ENCODE results near the gene EIF4G3. TPM values are rescaled to one million over a fixed set of nuclear protein-coding genes. Genes with fewer than 3 reads are reported as not detected.
"Not testable (repeated sequence)": the region's sequence is repeated elsewhere in the genome, so short reads cannot be mapped to it uniquely, and the experiment has no call there.

EIF4G3 gene
- total RNA-seq, 2 experiments from 2014 or later = 37.9 to 41.2 TPM

DNA sequence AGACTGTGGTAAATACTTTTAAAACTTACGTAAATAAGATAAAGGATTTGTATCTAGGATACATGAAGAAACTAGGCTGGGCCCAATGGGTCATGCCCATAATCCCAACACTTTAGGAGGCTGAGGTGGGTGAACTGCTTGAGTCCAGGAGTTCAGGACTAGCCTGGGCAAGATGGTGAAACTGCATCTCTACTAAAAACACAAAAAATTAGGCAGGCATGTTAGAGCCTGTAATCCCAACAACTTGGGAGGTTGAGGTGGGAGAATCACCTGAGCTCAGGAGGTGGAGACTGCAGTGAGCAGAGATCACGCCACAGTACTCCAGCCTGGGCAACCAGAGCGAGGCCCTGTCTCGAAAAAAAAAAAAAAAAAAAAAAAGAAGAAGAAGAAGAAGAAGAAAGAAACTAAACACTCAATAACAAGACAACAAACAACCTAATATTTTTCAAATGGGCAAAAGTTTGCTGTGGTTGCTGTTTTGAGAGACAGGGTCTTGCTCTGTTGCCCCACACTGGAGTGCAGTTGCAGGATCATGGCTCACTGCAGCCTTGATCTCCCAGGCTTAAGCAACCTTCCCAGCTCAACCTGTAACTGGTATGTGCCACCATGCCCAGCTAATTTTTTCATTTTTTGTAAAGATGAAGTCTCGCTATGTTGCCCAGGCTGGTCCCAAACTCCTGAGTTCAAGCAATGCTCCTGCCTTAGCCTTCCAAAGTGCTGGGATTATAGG is 78.3 kb downstream of the EIF4G3 start:
- Mint-ChIP-seq H3K4me1 (ENCODE audit: low read depth) (no peaks in the 10 kb centered on the region), H3K9me3 (ENCODE audit: insufficient read depth) (peaks cover 3% of the 10 kb centered on the region), H3K36me3 (ENCODE audit: low read depth) (peaks cover 34% of the 10 kb centered on the region), H3K27ac (no peak overlapping the region), H3K27me3 (ENCODE audit: low read depth) (no peaks in the 10 kb centered on the region), H3K4me3 (no peak overlapping the region)
- ATAC-seq = no peak
- DNase-seq = no peak
- CTCF ChIA-PET = no interaction called here
- POLR2A ChIA-PET = no interaction called here

DNA sequence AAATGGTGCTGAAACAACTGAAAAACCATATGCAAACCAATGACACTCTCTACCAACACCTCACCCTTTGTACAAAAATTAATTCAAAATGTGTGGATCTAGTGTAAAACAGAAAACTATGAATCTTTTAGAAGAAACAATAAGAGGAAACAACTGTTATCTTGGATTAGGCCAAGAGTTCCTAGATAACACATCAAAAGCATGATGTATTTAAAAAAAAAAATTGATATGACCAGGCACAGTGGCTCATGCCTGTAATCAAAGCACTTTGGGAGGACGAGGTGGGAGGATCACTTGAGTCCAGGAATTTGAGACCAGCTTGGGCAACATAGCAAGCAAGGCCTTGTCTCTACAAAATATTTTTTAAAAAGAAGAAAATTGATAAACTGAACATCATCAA is 79.0 kb downstream of the EIF4G3 start:
- no peak overlapping the region for H3K4me3 Mint-ChIP-seq
- no peak for ATAC-seq
- no peak overlapping the region for H3K27ac Mint-ChIP-seq
- ChIA-PET CTCF (no interaction called here), POLR2A (no interaction called here)
- H3K36me3 Mint-ChIP-seq (ENCODE audit: low read depth) = peaks cover 38% of the 10 kb centered on the region
- H3K9me3 Mint-ChIP-seq (ENCODE audit: insufficient read depth) = peaks cover 3% of the 10 kb centered on the region
- DNase-seq = no peak
- no peaks in the 10 kb centered on the region for H3K27me3 Mint-ChIP-seq (ENCODE audit: low read depth)
- no peaks in the 10 kb centered on the region for H3K4me1 Mint-ChIP-seq (ENCODE audit: low read depth)

DNA sequence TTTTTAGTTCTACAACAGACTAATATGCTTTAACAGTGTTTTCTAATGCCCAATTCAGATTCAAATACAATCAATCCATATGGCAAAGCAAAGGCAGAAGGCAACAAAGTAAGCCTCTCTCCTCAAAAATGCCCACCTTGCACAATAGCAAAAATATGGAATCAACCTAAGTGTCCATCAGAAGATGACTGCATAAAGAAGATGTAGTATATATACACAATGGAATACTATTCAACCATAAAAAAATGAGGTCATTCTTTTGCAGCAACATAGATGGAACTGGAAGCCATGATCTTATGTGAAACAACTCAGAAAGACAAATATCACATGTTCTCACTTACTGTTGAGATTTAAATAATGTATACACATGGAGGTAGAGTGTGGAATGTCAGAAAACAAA is 80.7 kb downstream of the EIF4G3 start:
- ATAC-seq (no peak), DNase-seq (no peak)
- Mint-ChIP-seq H3K4me3 (no peak overlapping the region), H3K4me1 (ENCODE audit: low read depth) (no peaks in the 10 kb centered on the region), H3K27me3 (ENCODE audit: low read depth) (no peaks in the 10 kb centered on the region), H3K36me3 (ENCODE audit: low read depth) (peaks cover 44% of the 10 kb centered on the region), H3K9me3 (ENCODE audit: insufficient read depth) (peaks cover 3% of the 10 kb centered on the region), H3K27ac (no peak overlapping the region)
- POLR2A ChIA-PET = no interaction called here
- CTCF ChIA-PET = no interaction called here

DNA sequence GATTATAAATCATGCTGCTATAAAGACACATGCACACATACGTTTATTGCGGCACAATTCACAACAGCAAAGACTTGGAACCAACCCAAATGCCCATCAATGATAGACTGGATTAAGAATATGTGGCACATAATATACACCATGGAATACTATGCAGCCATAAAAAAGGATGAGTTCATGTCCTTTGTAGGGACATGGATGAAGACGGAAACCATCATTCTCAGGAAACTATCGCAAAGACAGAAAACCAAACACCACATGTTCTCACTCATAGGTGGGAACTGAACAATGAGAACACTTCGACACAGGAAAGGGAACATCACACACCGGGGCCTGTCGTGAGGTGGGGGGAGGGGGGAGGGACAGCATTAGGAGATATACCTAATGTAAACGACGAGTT is 82.4 kb downstream of the EIF4G3 start:
- peaks cover 39% of the 10 kb centered on the region for H3K36me3 Mint-ChIP-seq (ENCODE audit: low read depth)
- CTCF ChIA-PET; H3K27me3 Mint-ChIP-seq (ENCODE audit: low read depth); DNase-seq; H3K9me3 Mint-ChIP-seq (ENCODE audit: insufficient read depth); H3K27ac Mint-ChIP-seq; H3K4me3 Mint-ChIP-seq; ATAC-seq; POLR2A ChIA-PET: not testable (repeated sequence)
- peaks cover 13% of the 10 kb centered on the region for H3K4me1 Mint-ChIP-seq (ENCODE audit: low read depth)

DNA sequence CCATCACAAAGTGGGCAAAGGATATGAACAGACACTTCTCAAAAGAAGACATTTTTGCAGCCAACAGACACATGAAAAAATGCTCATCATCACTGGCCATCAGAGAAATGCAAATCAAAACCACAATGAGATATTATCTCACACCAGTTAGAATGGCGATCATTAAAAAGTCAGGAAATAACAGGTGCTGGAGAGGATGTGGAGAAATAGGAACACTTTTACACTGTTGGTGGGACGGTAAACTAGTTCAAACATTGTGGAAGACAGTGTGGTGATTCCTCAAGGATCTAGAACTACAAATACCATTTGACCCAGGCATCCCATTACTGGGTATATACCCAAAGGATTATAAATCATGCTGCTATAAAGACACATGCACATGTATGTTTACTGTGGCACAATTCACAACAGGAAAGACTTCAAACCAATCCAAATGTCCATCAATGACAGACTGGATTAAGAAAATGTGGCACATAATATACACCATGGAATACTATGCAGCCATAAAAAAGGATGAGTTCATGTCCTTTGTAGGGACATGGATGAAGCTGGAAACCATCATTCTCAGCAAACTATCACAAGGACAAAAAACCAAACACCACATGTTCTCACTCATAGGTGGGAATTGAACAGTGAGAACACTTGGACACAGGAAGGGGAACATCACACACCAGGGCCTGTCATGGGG is 83.3 kb downstream of the EIF4G3 start:
- H3K4me3 Mint-ChIP-seq; ATAC-seq; DNase-seq; H3K9me3 Mint-ChIP-seq (ENCODE audit: insufficient read depth); CTCF ChIA-PET; H3K27me3 Mint-ChIP-seq (ENCODE audit: low read depth); H3K27ac Mint-ChIP-seq; POLR2A ChIA-PET: not testable (repeated sequence)
- Mint-ChIP-seq H3K36me3 (ENCODE audit: low read depth) (peaks cover 36% of the 10 kb centered on the region), H3K4me1 (ENCODE audit: low read depth) (peaks cover 17% of the 10 kb centered on the region)

DNA sequence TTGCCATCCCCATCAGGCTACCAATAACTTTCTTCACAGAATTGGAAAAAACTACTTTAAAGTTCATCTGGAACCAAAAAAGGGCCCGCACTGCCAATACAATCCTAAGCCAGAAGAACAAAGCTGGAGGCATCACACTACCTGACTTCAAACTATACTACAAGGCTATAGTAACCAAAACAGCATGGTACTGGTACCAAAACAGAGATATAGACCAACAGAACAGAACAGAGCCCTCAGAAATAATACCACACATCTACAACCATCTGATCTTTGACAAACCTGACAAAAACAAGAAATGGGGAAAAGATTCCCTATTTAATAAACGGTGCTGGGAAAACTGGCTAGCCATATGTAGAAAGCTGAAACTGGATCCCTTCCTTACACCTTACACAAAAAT is 84.2 kb downstream of the EIF4G3 start:
- peaks cover 17% of the 10 kb centered on the region for H3K4me1 Mint-ChIP-seq (ENCODE audit: low read depth)
- ATAC-seq; DNase-seq; H3K4me3 Mint-ChIP-seq; CTCF ChIA-PET; H3K27me3 Mint-ChIP-seq (ENCODE audit: low read depth); H3K27ac Mint-ChIP-seq; H3K9me3 Mint-ChIP-seq (ENCODE audit: insufficient read depth); POLR2A ChIA-PET: not testable (repeated sequence)
- H3K36me3 Mint-ChIP-seq (ENCODE audit: low read depth) = peaks cover 34% of the 10 kb centered on the region

DNA sequence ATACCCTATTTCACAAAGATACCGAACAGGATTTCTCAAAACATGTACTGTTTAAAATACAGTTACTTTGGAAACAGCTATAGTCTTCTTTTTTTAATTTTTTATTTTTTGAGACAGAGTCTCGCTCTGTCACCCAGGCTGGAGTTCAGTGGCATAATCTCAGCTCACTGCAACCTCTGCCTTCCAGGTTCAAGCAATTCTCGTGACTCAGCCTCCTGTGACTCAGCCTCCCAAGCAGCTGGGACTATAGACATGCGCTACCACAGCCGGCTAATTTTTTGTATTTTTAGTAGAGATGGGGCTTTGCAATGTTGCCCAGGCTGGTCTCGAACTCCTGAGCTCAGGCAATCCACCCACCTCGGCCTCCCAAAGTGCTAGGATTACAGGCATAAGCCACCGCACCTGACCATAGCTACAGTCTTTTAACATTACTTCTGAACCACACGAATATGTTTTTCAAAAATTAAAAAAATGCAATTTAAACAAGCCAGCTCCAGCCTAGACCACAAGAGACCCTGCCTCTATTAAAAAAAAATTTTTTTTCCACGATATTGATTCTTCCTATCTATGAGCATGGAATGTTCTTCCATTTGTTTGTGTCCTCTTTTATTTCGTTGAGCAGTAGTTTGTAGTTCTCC is 85.5 kb downstream of the EIF4G3 start:
- ATAC-seq; H3K27ac Mint-ChIP-seq; POLR2A ChIA-PET; DNase-seq; H3K9me3 Mint-ChIP-seq (ENCODE audit: insufficient read depth); H3K27me3 Mint-ChIP-seq (ENCODE audit: low read depth); H3K4me3 Mint-ChIP-seq; CTCF ChIA-PET: not testable (repeated sequence)
- H3K36me3 Mint-ChIP-seq (ENCODE audit: low read depth) = peaks cover 39% of the 10 kb centered on the region
- peaks cover 17% of the 10 kb centered on the region for H3K4me1 Mint-ChIP-seq (ENCODE audit: low read depth)

DNA sequence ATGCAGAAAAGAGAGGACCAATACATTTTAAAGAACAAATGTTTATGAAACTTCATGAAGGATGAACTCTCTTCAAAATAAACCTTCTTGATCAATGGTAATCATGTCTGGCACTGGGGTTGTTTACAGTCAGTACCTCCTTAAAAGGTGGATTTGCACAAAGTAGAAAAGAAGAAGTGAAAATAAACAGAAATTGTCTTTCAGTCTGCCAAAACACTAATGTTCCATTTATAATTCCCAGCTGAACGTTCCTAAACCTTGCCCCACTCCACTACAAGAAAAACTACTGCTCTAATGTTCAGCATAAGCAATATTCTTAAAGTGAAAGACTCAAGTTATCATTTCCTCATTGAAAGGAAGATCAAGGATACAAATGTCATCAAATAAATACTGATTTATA is 86.2 kb downstream of the EIF4G3 start:
- ChIA-PET POLR2A (no interaction called here), CTCF (no interaction called here)
- H3K4me1 Mint-ChIP-seq (ENCODE audit: low read depth) = peaks cover 17% of the 10 kb centered on the region
- DNase-seq (no peak), ATAC-seq (no peak)
- H3K4me3 Mint-ChIP-seq = no peak overlapping the region
- peaks cover 3% of the 10 kb centered on the region for H3K9me3 Mint-ChIP-seq (ENCODE audit: insufficient read depth)
- peak overlapping the region; percentile 24 for H3K27ac Mint-ChIP-seq
- no peaks in the 10 kb centered on the region for H3K27me3 Mint-ChIP-seq (ENCODE audit: low read depth)
- peaks cover 35% of the 10 kb centered on the region for H3K36me3 Mint-ChIP-seq (ENCODE audit: low read depth)

DNA sequence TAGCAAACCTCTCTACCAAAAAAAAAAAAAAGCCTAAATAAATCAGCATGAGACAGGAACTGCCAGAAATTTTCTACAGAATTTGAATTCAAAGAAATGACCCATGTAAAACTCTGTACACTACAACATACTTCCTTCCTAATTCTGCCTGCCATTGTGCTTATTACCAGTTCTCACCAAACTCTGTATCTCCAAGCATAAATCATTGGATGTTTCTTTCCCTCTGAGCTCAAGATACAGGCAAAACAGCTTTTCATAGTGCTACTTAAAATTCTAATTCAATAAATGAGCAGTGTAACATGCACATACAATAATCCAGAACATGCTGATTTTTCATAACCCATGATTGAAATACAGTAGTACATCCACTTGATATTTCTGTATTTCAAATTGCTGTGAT is 87.0 kb downstream of the EIF4G3 start:
- no peak overlapping the region for H3K4me3 Mint-ChIP-seq
- no peak overlapping the region for H3K27ac Mint-ChIP-seq
- ChIA-PET POLR2A (no interaction called here), CTCF (no interaction called here)
- peaks cover 31% of the 10 kb centered on the region for H3K36me3 Mint-ChIP-seq (ENCODE audit: low read depth)
- DNase-seq (no peak), ATAC-seq (no peak)
- H3K4me1 Mint-ChIP-seq (ENCODE audit: low read depth) = peaks cover 17% of the 10 kb centered on the region
- H3K9me3 Mint-ChIP-seq (ENCODE audit: insufficient read depth) = no peaks in the 10 kb centered on the region
- no peaks in the 10 kb centered on the region for H3K27me3 Mint-ChIP-seq (ENCODE audit: low read depth)

DNA sequence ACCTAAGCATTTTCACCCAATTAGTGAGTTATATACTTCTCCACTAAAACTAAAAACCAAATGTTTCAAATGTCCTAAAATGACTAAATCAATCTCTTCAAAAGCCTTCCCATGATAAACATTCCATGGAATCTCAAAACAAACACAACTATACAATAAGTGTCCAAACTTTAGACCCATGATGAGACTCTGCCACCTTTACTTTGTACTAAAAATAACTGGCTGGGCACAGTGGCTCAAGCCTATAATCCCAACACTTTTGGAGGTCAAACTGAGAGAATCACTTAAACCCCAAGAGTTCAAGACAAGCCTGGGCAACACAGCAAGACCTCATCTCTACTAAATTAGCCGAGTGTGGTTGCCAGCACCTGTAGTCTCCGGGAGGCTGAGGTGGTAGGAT is 87.4 kb downstream of the EIF4G3 start:
- no peak for DNase-seq
- H3K4me1 Mint-ChIP-seq (ENCODE audit: low read depth) = peaks cover 17% of the 10 kb centered on the region
- no peaks in the 10 kb centered on the region for H3K27me3 Mint-ChIP-seq (ENCODE audit: low read depth)
- H3K9me3 Mint-ChIP-seq (ENCODE audit: insufficient read depth) = no peaks in the 10 kb centered on the region
- peaks cover 29% of the 10 kb centered on the region for H3K36me3 Mint-ChIP-seq (ENCODE audit: low read depth)
- H3K27ac Mint-ChIP-seq = no peak overlapping the region
- ChIA-PET CTCF (no interaction called here), POLR2A (no interaction called here)
- no peak for ATAC-seq
- H3K4me3 Mint-ChIP-seq = no peak overlapping the region

DNA sequence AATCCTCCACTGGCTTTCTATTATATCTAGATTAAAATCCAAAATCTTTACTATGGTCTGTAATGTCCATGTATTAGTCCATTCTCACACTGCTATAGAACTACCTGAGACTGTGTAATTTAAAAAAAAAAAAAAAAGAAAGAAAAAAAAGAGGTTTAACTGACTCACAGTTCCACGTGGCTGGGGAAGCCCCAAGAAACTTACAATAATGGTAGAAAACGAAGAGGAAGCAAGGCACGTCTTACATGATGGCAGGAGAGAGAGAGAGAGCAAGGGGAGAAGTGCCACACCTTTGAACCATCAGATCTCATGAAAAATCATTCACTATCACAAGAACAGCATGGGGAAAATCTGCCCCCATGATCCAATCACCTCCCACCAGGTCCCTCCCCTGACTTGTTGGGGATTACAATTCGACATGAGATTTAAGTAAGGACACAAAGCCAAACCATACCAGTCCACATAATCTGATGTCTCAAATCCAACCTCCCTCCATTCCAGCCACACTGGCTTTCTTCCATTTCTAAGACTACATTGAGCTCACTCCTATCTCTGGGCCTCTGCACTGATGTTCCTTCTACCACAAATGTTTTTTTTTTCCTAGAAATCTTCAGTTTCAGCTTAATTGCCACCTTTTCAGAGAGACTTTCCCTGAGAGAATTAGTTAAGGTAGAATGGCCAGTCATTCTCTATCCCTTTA is 92.4 kb downstream of the EIF4G3 start:
- POLR2A ChIA-PET = no interaction called here
- CTCF ChIA-PET = no interaction called here
- DNase-seq = no peak

DNA sequence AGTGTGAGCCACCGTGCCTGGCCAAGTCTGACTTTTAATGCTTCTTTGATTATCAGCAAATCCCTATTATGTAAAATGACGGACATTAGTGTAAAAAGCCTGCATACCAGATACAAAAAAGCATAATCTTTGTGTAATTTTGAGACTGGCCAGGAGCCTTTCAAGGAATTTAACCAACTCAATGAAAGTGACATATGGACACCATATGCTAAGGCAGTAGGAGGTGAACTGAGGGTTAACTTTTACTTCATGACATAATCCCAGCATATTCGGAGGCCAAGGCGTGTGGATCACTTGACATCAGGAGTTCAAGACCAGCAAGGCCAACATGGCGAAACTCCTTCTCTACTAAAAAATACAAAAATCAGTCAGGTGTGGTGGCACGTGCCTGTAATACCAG is 94.6 kb downstream of the EIF4G3 start:
- Mint-ChIP-seq H3K36me3 (ENCODE audit: low read depth) (peaks cover 14% of the 10 kb centered on the region), H3K27me3 (ENCODE audit: low read depth) (no peaks in the 10 kb centered on the region), H3K9me3 (ENCODE audit: insufficient read depth) (no peaks in the 10 kb centered on the region), H3K27ac (no peak overlapping the region), H3K4me3 (no peak overlapping the region), H3K4me1 (ENCODE audit: low read depth) (peaks cover 4% of the 10 kb centered on the region)
- POLR2A ChIA-PET = no interaction called here
- CTCF ChIA-PET = interaction anchor here (1.5 kb wide), 1 partner anchor 9 kb away, joined by 4 read pairs; no protein-coding TSS in a partner anchor
- DNase-seq (no peak), ATAC-seq (no peak)

More for the DNA sequence above, 92.4 kb downstream of the EIF4G3 start:
- Mint-ChIP-seq H3K27me3 (ENCODE audit: low read depth) (no peaks in the 10 kb centered on the region), H3K9me3 (ENCODE audit: insufficient read depth) (no peaks in the 10 kb centered on the region), H3K36me3 (ENCODE audit: low read depth) (peaks cover 18% of the 10 kb centered on the region), H3K27ac (no peak overlapping the region), H3K4me3 (no peak overlapping the region), H3K4me1 (ENCODE audit: low read depth) (peaks cover 4% of the 10 kb centered on the region)
- no peak for ATAC-seq
